Thoracic aorta (tissue), 2 donors: Measurements from ENCODE around the gene TMEM19. TPM values are rescaled to one million over a fixed set of nuclear protein-coding genes. Genes with fewer than 3 reads are reported as not detected.
"Not testable (repeated sequence)": the region's sequence is repeated elsewhere in the genome, so short reads cannot be mapped to it uniquely, and the experiment has no call there.

Experiments used
- ATAC-seq: fragments of 150-250 bp; one replicate; pipeline ENCODE4 v1.8.0; 2017; ENCODE audit warnings: low read depth; ENCODE audit not compliant: insufficient number of reproducible peaks, low FRiP score
- DNase-seq: peaks from one replicate; pipeline ENCODE4 v3.0.0-alpha.2; 2020; ENCODE audit warnings: low spot score
- H3K27ac ChIP-seq, 2 donors: fragments of 200-600 bp; sonication (generic); 1 replicate in 1 of 2; 2 replicates in 1 of 2; pipeline ENCODE4 v1.5.1; 2016; ENCODE audit warnings: mild to moderate bottlenecking in 2 of 2, moderate library complexity in 2 of 2
- H3K27me3 ChIP-seq: fragments of 200-600 bp; sonication (generic); replicated peaks from 2 replicates; pipeline ENCODE4 v1.6.0; 2016; ENCODE audit warnings: mild to moderate bottlenecking; ENCODE audit not compliant: insufficient read depth
- H3K36me3 ChIP-seq: fragments of 200-600 bp; sonication (generic); one replicate; pipeline ENCODE4 v1.5.1; 2016
- H3K4me1 ChIP-seq, 2 donors: fragments of 200-600 bp; sonication (generic); 1 replicate in 1 of 2; 2 replicates in 1 of 2; pipeline versions ENCODE4 v1.5.1 to v1.6.0; 2016; ENCODE audit warnings: low read depth in 2 of 2, mild to moderate bottlenecking in 1 of 2; ENCODE audit not compliant: control insufficient read depth in 1 of 2
- H3K4me3 ChIP-seq: fragments of 200-600 bp; sonication (generic); 2 replicates; pipeline ENCODE4 v1.5.1; 2016; ENCODE audit warnings: mild to moderate bottlenecking
- H3K9me3 ChIP-seq: fragments of 200-600 bp; sonication (generic); 2 replicates; pipeline ENCODE4 v1.5.1; 2016
- total RNA-seq, 2 donors: library from RNA; depleted of rRNA; stranded (reverse); fragments of >200 nt; gene quantifications; one replicate each; pipeline versions ENCODE4 v1.1.0 to v1.2.3, GENCODE V29; 2016
- TF ChIP-seq, protein P1 (sequence below): fragments of 200-600 bp; sonication (generic); IDR thresholded peaks from one replicate; pipeline ENCODE4 v1.5.1; 2019; ENCODE audit warnings: antibody characterized with exemption

The TMEM19 gene
- total RNA-seq, 2 donors from 2014 or later, result 18.4 to 39.4 TPM

DNA sequence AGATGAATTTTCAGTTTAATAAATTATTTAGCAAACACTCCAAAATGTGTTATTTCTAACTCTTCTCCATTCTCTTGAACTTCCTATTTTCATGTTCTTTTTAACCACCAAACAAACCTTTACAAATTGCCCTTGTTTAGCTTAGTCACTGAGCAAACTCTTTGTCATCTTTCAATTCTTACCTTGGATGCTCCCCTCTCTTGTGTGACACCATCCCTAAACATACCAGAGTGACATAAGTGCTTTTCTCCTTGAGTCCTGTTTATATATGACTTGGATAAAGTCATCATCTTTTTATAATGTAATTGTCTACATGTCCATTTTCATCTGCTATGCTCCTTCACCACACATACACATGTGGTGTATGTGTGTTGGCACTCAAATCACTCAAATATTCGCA is 3.4 kb upstream of the TMEM19 start:
- no peak for ATAC-seq
- Histone ChIP-seq H3K36me3 (no peaks in the 10 kb centered on the region), H3K27me3 (no peaks in the 10 kb centered on the region), H3K9me3 (no peaks in the 10 kb centered on the region), H3K4me1 (peaks cover 6 to 11% of the 10 kb centered on the region in 2 donors), H3K27ac (no peak overlapping the region), H3K4me3 (no peak overlapping the region)
- TF ChIP-seq, protein P1, sequence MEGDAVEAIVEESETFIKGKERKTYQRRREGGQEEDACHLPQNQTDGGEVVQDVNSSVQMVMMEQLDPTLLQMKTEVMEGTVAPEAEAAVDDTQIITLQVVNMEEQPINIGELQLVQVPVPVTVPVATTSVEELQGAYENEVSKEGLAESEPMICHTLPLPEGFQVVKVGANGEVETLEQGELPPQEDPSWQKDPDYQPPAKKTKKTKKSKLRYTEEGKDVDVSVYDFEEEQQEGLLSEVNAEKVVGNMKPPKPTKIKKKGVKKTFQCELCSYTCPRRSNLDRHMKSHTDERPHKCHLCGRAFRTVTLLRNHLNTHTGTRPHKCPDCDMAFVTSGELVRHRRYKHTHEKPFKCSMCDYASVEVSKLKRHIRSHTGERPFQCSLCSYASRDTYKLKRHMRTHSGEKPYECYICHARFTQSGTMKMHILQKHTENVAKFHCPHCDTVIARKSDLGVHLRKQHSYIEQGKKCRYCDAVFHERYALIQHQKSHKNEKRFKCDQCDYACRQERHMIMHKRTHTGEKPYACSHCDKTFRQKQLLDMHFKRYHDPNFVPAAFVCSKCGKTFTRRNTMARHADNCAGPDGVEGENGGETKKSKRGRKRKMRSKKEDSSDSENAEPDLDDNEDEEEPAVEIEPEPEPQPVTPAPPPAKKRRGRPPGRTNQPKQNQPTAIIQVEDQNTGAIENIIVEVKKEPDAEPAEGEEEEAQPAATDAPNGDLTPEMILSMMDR, result no peak
- no peak for DNase-seq

DNA sequence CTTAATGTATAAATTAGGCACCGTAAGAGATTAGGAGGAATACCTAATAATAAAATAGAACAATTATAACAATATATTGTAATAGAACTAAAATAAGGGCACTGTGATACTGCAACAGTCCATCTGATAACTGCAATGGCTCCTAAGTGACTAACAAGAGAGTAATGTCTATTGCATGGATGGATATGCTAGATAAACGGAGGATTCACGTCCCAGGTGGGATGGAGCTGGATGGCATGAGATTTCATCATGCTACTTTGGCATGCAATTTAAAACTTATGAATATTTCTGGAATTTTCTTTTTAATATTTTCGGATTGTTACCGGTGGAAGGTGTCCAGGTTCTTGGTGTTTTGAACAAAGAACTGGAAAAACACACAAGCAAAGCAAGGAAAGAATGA is 2.2 kb upstream of the TMEM19 start:
- H3K4me3 ChIP-seq, result no peak overlapping the region
- peaks cover 6 to 22% of the 10 kb centered on the region in 2 donors for H3K4me1 ChIP-seq
- no peaks in the 10 kb centered on the region for H3K9me3 ChIP-seq
- no peak for ATAC-seq
- TF ChIP-seq, protein P1, result no peak
- no peaks in the 10 kb centered on the region for H3K27me3 ChIP-seq
- no peak overlapping the region for H3K27ac ChIP-seq
- DNase-seq, result no peak
- H3K36me3 ChIP-seq, result no peaks in the 10 kb centered on the region

DNA sequence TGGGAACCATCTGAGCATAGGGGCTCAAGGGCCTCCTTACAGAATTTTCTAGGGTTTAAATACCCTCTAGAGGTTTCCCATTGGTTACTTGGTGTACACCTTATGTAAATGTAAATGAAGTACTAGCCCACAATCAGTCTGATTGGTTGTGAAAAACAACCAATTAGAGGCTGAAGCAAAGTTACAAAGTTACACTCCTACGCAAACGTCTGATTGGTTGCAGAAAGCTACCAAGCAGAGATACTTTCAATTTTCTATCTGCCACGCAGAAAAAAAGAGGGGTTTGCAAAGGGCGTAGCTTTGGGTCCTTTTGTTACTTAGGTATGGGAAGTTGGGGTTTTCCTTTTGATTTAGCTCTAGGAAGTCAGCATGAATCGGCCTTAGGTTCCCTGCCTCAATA is 1.8 kb upstream of the TMEM19 start:
- Histone ChIP-seq H3K4me3 (no peak overlapping the region), H3K36me3 (no peaks in the 10 kb centered on the region), H3K27ac (no peak overlapping the region), H3K27me3 (no peaks in the 10 kb centered on the region), H3K9me3 (no peaks in the 10 kb centered on the region), H3K4me1 (peaks cover 6 to 23% of the 10 kb centered on the region in 2 donors)
- DNase-seq (no peak), ATAC-seq (no peak)
- TF ChIP-seq, protein P1, result no peak

DNA sequence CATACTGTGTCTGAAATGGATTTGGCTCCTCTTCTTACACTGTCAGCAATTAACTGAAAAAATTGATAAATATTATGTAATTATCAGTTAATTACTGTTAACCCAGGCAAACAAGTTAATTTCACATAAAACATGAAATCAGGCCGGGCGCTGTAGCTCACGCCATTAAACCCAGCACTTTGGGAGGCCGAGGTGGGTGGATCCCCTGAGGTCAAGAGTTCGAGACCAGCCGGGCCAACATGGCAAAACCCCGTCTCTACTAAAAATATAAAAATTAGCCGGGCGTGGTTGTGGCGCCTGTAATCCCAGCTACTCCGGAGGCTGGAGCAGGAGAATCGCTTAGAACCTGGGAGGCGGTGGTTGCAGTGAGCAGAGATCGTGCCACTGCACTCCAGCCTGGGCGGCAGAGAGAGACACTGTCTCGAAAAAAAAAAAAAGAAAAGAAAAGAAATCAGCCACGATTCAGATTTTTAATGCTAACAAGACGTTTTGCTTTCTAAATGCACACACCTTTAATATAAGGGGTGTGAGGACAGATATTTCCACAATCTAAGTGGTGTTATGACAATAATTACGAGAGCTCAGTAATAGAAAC is 473 bp upstream of the TMEM19 start:
- H3K27me3 ChIP-seq, result no peaks in the 10 kb centered on the region
- no peaks in the 10 kb centered on the region for H3K36me3 ChIP-seq
- H3K9me3 ChIP-seq, result no peaks in the 10 kb centered on the region
- TF ChIP-seq, protein P1, result no peak
- no peak for DNase-seq
- peak overlapping the region; percentile 63 to 67 for H3K27ac ChIP-seq
- H3K4me3 ChIP-seq, result peak overlapping the region; percentile 74
- H3K4me1 ChIP-seq, result peaks cover 6 to 27% of the 10 kb centered on the region in 2 donors
- peak; percentile 13 for ATAC-seq

DNA sequence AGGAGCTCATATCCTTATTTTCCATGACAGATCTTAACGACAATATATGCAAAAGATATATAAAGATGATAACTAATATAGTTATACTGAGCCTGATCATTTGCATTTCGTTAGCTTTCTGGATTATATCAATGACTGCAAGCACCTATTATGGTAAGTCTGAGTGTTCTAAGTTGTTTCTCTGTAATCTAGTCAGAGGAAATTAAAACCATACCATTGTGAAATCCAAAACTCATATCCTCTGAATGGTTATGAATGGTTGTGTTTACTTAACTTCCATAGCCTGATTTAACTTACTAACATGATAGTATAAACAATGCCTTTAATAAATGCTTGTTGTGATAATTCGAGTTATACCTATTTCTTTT is 760 bp downstream of the TMEM19 start:
- peak overlapping the region; percentile 63 to 67 for H3K27ac ChIP-seq
- ATAC-seq (peak; percentile 21), DNase-seq (no peak)
- TF ChIP-seq, protein P1, result no peak
- H3K9me3 ChIP-seq, result no peaks in the 10 kb centered on the region
- H3K36me3 ChIP-seq, result no peaks in the 10 kb centered on the region
- peaks cover 6 to 27% of the 10 kb centered on the region in 2 donors for H3K4me1 ChIP-seq
- H3K4me3 ChIP-seq, result peak overlapping the region; percentile 74
- no peaks in the 10 kb centered on the region for H3K27me3 ChIP-seq

DNA sequence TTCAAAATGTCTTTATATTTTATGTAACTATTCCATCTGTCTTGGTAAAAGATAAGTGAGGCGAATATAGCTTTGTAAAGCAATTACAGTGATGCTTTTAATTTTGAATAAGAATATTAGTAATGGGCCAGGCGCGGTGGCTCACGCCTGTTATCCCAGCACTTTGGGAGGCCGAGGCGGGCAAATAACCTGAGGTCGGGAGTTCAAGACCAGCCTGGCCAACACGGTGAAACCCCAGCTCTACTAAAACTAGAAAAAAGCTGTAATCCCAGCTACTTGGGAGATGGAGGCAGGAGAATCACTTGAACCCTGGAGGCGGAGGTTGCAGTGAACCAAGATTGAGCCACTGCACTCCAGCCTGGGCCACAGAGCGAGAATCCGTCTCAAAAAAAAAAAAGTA is 1.3 kb downstream of the TMEM19 start:
- Histone ChIP-seq H3K4me1 (peaks cover 6 to 27% of the 10 kb centered on the region in 2 donors), H3K4me3 (peak overlapping the region; percentile 74), H3K27ac (peak overlapping the region in 1 of 2 donors; percentile 0)
- not testable (repeated sequence) for H3K36me3 ChIP-seq, H3K9me3 ChIP-seq, DNase-seq, H3K27me3 ChIP-seq, ATAC-seq
